A549 (cell line): Measurements from ENCODE around the gene ZSCAN20. TPM values are rescaled to one million over a fixed set of nuclear protein-coding genes. Genes with fewer than 3 reads are reported as not detected.

Source experiments
- ATAC-seq, 2 experiments: fragments of 200-7000 bp in 1 of 2; fragments of >200 bp in 1 of 2; cut with Nextera tagmentation in 1 of 2; cut with Tn5 transposase in 1 of 2; 3 replicates each; pipeline versions ENCODE4 v1.8.0 to v1.9.1; 2018 to 2020; ENCODE audit warnings: mild to moderate bottlenecking in 1 of 2, moderate library complexity in 1 of 2
- CTCF ChIA-PET: fragments of 300-600 bp; sonication (Branson Sonifier 250); formaldehyde crosslinking; extraction: SDS; loops from one replicate; lab custom pipeline; 2021; ENCODE audit warnings: antibody characterized with exemption, inconsistent platforms; lab: Yijun Ruan, JAX
- POLR2A ChIA-PET: fragments of 350-600 bp; formaldehyde crosslinking; extraction: SDS; loops from one replicate; lab custom pipeline; 2021; ENCODE audit warnings: antibody characterized with exemption, inconsistent platforms; lab: Yijun Ruan, JAX
- DNase-seq, 2 experiments: peaks; one replicate each; pipeline versions ENCODE4 v3.0.0 to v3.0.0-alpha.2; 2011 to 2016; ENCODE audit warnings: low read depth in 1 of 2, low spot score in 1 of 2
- FAIRE-seq: peaks from 2 replicates; lab custom pipeline; 2011; peaks lifted over from hg19 to GRCh38; lab: Jason Lieb, UNC
- H3K27ac ChIP-seq, 2 experiments: fragments of >200 bp; sonication (Bioruptor Twin); formaldehyde crosslinking; 3 replicates each; pipeline ENCODE4 v1.5.1; 2016 to 2017
- H3K4me1 ChIP-seq: fragments of >200 bp; sonication (Bioruptor Twin); formaldehyde crosslinking; 3 replicates; pipeline ENCODE4 v1.6.1; 2016
- H3K4me2 ChIP-seq: fragments of >200 bp; sonication (Bioruptor Twin); formaldehyde crosslinking; 3 replicates; pipeline ENCODE4 v1.6.1; 2016
- H3K4me3 ChIP-seq: fragments of >200 bp; sonication (Bioruptor Twin); formaldehyde crosslinking; 3 replicates; pipeline ENCODE4 v1.5.1; 2016
- H3K9me3 ChIP-seq: fragments of >200 bp; sonication (Bioruptor Twin); formaldehyde crosslinking; 3 replicates; pipeline ENCODE4 v1.6.1; 2016
- BHLHE40 ChIP-seq: IDR thresholded peaks from 2 replicates; pipeline ENCODE4 v1.6.1; 2012; ENCODE audit warnings: low read depth, low read length, inconsistent platforms
- GATA3 ChIP-seq: IDR thresholded peaks from 2 replicates; pipeline ENCODE4 v1.6.1; 2012; ENCODE audit warnings: borderline replicate concordance
- HEYL ChIP-seq: fragments of 250-450 bp; sonication (Bioruptor Pico); IDR thresholded peaks from 2 replicates; pipeline ENCODE4 v1.8.0; 2021; ENCODE audit warnings: mild to moderate bottlenecking, moderate library complexity
- JUNB ChIP-seq: fragments of >200 bp; sonication (Bioruptor Twin); formaldehyde crosslinking; IDR thresholded peaks from 2 replicates; pipeline ENCODE4 v1.6.1; 2016
- KDM5A ChIP-seq: fragments of 200-600 bp; sonication (generic); IDR thresholded peaks from 2 replicates; pipeline ENCODE4 v1.6.1; 2016; ENCODE audit warnings: antibody characterized with exemption, mild to moderate bottlenecking
- MAFK ChIP-seq: fragments of 450-650 bp; IDR thresholded peaks from 2 replicates; pipeline ENCODE4 v1.6.1; 2014; ENCODE audit not compliant: partially characterized antibody
- NFE2L2 ChIP-seq: fragments of 150-350 bp; conservative IDR thresholded peaks from 2 replicates; pipeline ENCODE4 v1.6.1; 2014; ENCODE audit warnings: low read length
- NPAS2 ChIP-seq: fragments of 250-450 bp; sonication (Bioruptor Pico); IDR thresholded peaks from 2 replicates; pipeline ENCODE4 v1.8.0; 2022; ENCODE audit warnings: mild to moderate bottlenecking, moderate library complexity, borderline replicate concordance
- RAD21 ChIP-seq, 2 experiments: fragments of >200 bp in 1 of 2; sonication (Bioruptor Twin) in 1 of 2; formaldehyde crosslinking in 1 of 2; IDR thresholded peaks in 1 of 2; conservative IDR thresholded peaks in 1 of 2; 2 replicates in 1 of 2; 3 replicates in 1 of 2; pipeline ENCODE4 v1.6.1; 2012 to 2018; ENCODE audit warnings: inconsistent platforms in 1 of 2
- RARB ChIP-seq: fragments of 250-450 bp; sonication (Bioruptor Pico); IDR thresholded peaks from 2 replicates; pipeline ENCODE4 v1.8.0; 2021; ENCODE audit warnings: mild to moderate bottlenecking, moderate library complexity
- RNF2 ChIP-seq: fragments of 200-600 bp; sonication (generic); IDR thresholded peaks from 2 replicates; pipeline ENCODE4 v1.6.1; 2016; ENCODE audit warnings: low read depth, mild to moderate bottlenecking, antibody characterized with exemption, moderate library complexity, borderline replicate concordance
- SREBF2 ChIP-seq: fragments of 450-650 bp; IDR thresholded peaks from 2 replicates; pipeline ENCODE4 v1.6.1; 2014; ENCODE audit warnings: mild to moderate bottlenecking, moderate library complexity
- ZNF302 ChIP-seq: fragments of 250-450 bp; sonication (Bioruptor Pico); IDR thresholded peaks from 2 replicates; pipeline ENCODE4 v1.9.0; 2021; ENCODE audit warnings: inconsistent platforms, mild to moderate bottlenecking, moderate library complexity
- WGBS: methylation state at CpG from one replicate; pipeline ENCODE4 v1.1.6; 2017; ENCODE audit errors: missing lambda C conversion rate; 5-methylcytosine and 5-hydroxymethylcytosine counted together
- polyA plus RNA-seq, 4 experiments: library from polyadenylated mRNA; depleted of rRNA in 3 of 4; stranded (reverse); fragments of >200 nt; fragmentation: RNase III in 1 of 4; extraction: RNeasy Plus Mini Kit Qiagen cat#74134 plus additional on column Dnase treatment in 1 of 4; gene quantifications; 2 replicates in 3 of 4; 3 replicates in 1 of 4; pipeline ENCODE4 v1.2.3, GENCODE V29; 2011 to 2017
- TF ChIP-seq, protein P1 (sequence below): fragments of 150-350 bp; IDR thresholded peaks from 2 replicates; pipeline ENCODE4 v1.6.1; 2014; ENCODE audit warnings: low read depth, mild to moderate bottlenecking, low read length
- TF ChIP-seq, protein P2 (sequence below): fragments of 250-450 bp; sonication (Bioruptor Pico); IDR thresholded peaks from 2 replicates; pipeline ENCODE4 v1.5.0; 2020; ENCODE audit warnings: low read depth, mild to moderate bottlenecking, moderate library complexity
- TF ChIP-seq, protein P3 (sequence below): IDR thresholded peaks from 2 replicates; pipeline ENCODE4 v1.6.1; 2012
- TF ChIP-seq, protein P4 (sequence below): fragments of >200 bp; sonication (Bioruptor Twin); formaldehyde crosslinking; IDR thresholded peaks from 3 replicates; pipeline ENCODE4 v1.6.1; 2016

ZSCAN20 gene
- polyA plus RNA-seq, 2 of the 4 experiments (the other 2 are of a cell fraction): 1.3 to 1.9 TPM

DNA sequence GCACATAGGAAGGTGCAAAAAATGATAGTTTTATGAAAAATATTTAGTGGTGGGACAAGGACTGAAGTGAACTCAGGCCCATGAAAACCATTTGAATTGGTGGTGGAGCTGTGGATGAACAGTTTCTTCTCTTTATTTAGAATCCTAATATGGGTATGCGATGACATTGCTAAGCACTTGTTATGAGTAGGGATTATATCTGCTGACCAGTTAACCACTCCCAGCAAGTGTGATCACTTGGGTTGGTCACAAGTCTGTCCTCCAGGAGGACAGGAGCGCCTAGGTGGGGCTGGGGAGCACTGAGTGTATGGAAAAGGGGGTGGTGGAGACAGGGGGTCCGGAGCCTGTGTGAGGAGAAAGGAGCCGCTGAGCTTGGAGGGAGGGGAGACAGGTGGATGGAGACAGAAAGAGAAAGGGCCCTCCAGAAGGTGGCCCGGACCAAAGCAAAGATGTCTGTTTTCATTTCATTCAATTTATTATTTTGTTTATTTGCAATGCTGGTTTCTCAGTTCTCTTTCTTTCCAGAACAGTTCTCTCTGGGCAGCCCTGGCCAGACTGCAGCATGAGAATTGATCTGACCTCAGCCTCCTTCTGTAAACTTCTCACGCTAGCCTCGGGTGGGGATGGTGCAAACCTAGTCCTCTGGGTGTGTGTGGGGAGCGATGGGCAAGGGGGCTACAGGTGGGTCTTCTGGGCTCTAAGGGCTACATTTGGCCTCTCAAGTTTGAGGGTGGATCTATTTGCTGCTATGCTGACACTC lies 9.9 kb upstream of the ZSCAN20 start:
- DNase-seq (no peak), ATAC-seq (no peak), FAIRE-seq (no peak)
- ChIA-PET POLR2A (no interaction called here), CTCF (interaction anchor here (0.6 to 5.4 kb wide), 2 partner anchors 8 to 141 kb away, joined by 4 to 37 read pairs; partner anchors contain the start of gene ZSCAN20)
- Histone ChIP-seq H3K4me3 (no peak overlapping the region), H3K4me2 (no peak overlapping the region), H3K4me1 (no peaks in the 10 kb centered on the region), H3K27ac (no peak overlapping the region), H3K9me3 (no peaks in the 10 kb centered on the region)
- TF ChIP-seq NPAS2 (CRISPR knock-in tag) (no peak), SREBF2 (no peak), JUNB (no peak), KDM5A (no peak), GATA3 (no peak), ZNF302 (CRISPR knock-in tag) (no peak)
- TF ChIP-seq, protein P1, sequence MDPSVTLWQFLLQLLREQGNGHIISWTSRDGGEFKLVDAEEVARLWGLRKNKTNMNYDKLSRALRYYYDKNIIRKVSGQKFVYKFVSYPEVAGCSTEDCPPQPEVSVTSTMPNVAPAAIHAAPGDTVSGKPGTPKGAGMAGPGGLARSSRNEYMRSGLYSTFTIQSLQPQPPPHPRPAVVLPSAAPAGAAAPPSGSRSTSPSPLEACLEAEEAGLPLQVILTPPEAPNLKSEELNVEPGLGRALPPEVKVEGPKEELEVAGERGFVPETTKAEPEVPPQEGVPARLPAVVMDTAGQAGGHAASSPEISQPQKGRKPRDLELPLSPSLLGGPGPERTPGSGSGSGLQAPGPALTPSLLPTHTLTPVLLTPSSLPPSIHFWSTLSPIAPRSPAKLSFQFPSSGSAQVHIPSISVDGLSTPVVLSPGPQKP: no peak
- 80% methylated on average over 8 of the region's 8 CpGs for whole genome bisulfite sequencing

DNA sequence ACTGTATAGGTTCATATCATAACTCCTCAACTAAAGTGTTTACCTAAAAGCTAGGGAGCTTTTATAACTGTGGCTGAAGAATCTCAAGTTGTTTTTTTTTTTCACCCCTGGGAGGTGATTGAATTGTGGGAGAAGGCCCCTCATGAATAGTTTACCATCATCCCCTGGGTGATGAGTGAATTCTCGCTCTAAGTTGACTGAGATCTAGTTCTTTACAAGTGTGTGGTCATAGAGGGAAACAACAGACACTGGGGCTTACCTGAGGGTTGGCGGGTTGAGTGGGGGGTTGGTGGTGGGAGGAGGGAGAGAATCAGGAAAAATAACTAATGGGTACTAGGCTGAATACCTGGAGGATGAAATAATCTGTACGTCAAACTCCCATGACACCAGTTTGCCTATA lies 7.9 kb upstream of the ZSCAN20 start:
- POLR2A ChIA-PET: no interaction called here
- H3K27ac ChIP-seq: no peak overlapping the region
- no peak for DNase-seq
- WGBS: 54% methylated on average over 3 of the region's 3 CpGs
- no peak overlapping the region for H3K4me3 ChIP-seq
- no peak for FAIRE-seq
- TF ChIP-seq, protein P2, sequence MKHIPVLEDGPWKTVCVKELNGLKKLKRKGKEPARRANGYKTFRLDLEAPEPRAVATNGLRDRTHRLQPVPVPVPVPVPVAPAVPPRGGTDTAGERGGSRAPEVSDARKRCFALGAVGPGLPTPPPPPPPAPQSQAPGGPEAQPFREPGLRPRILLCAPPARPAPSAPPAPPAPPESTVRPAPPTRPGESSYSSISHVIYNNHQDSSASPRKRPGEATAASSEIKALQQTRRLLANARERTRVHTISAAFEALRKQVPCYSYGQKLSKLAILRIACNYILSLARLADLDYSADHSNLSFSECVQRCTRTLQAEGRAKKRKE (CRISPR knock-in tag): no peak
- TF ChIP-seq, protein P3, sequence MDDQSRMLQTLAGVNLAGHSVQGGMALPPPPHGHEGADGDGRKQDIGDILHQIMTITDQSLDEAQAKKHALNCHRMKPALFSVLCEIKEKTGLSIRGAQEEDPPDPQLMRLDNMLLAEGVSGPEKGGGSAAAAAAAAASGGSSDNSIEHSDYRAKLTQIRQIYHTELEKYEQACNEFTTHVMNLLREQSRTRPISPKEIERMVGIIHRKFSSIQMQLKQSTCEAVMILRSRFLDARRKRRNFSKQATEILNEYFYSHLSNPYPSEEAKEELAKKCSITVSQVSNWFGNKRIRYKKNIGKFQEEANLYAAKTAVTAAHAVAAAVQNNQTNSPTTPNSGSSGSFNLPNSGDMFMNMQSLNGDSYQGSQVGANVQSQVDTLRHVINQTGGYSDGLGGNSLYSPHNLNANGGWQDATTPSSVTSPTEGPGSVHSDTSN: no peak
- TF ChIP-seq RNF2 (no peak), MAFK (no peak), RARB (no peak), HEYL (CRISPR knock-in tag) (no peak), BHLHE40 (no peak), NFE2L2 (no peak), RAD21 (conservative IDR thresholded peaks at IDR 0.05 in 1 of 2, IDR thresholded peaks at IDR 0.05 in 1 of 2) (no peak), ZNF302 (CRISPR knock-in tag) (no peak)
- TF ChIP-seq, protein P4, sequence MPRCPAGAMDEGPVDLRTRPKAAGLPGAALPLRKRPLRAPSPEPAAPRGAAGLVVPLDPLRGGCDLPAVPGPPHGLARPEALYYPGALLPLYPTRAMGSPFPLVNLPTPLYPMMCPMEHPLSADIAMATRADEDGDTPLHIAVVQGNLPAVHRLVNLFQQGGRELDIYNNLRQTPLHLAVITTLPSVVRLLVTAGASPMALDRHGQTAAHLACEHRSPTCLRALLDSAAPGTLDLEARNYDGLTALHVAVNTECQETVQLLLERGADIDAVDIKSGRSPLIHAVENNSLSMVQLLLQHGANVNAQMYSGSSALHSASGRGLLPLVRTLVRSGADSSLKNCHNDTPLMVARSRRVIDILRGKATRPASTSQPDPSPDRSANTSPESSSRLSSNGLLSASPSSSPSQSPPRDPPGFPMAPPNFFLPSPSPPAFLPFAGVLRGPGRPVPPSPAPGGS: no peak
- TF ChIP-seq, protein P1: no peak
- TF ChIP-seq, all 56 proteins: peak for 0
- CTCF ChIA-PET: interaction anchor here (0.6 to 1.4 kb wide), 2 partner anchors 20 to 169 kb away, joined by 3 read pairs; no protein-coding TSS in a partner anchor
- Histone ChIP-seq H3K4me2 (no peak overlapping the region), H3K4me1 (no peaks in the 10 kb centered on the region), H3K9me3 (no peaks in the 10 kb centered on the region)
- no peak for ATAC-seq
